HEK293 (cell line): Measurements from ENCODE around the gene CPA5.

Experiments used
- KLF7 ChIP-seq: fragments of 450-650 bp; formaldehyde crosslinking; IDR thresholded peaks from 2 replicates; pipeline ENCODE4 v1.5.1; 2016; ENCODE audit warnings: missing biosample characterization, missing genetic modification characterization, borderline replicate concordance
- TCF7L2 ChIP-seq: IDR thresholded peaks from 2 replicates; pipeline ENCODE4 v1.6.1; 2011; ENCODE audit warnings: low read depth, mild to moderate bottlenecking, inconsistent platforms, low read length, moderate library complexity, borderline replicate concordance
- ZNF138 ChIP-seq: fragments of 450-650 bp; formaldehyde crosslinking; IDR thresholded peaks from 2 replicates; pipeline ENCODE4 v1.5.1; 2016; ENCODE audit warnings: missing biosample characterization, missing genetic modification characterization, borderline replicate concordance
- TF ChIP-seq, protein P1 (sequence below): fragments of 450-650 bp; formaldehyde crosslinking; IDR thresholded peaks from 2 replicates; pipeline ENCODE4 v1.5.1; 2016; ENCODE audit warnings: missing biosample characterization, missing genetic modification characterization

DNA sequence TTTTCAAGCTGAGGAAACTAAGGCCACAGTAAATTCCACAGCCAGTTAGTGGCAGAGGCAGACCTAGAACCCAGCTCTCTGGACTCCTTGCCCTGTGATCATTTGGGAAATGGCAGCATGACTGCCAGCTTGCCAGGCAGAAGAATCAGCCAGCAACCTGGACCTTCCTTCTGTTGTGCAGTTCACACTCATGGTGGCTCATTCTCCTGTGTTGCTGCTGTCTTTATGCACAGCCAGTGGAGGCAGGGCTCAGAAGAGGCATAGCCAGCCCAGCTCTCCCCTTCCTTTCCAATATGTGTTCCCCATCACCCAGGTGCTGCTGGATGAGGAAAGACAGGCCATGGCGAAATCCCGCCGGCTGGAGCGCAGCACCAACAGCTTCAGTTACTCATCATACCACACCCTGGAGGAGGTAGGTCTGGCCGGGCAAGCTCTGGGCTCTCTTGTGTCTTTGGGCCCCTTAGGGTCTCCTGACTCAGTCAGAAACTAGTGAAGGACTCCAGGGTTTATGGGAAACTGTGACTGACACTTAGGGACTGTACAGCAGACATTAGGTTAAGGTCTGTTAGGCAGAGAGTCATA, 14.8 kb downstream of the CPA5 start:
- TF ChIP-seq ZNF138 (tag by site-specific recombination) (no peak), KLF7 (no peak), TCF7L2 (no peak)
- TF ChIP-seq, protein P1, sequence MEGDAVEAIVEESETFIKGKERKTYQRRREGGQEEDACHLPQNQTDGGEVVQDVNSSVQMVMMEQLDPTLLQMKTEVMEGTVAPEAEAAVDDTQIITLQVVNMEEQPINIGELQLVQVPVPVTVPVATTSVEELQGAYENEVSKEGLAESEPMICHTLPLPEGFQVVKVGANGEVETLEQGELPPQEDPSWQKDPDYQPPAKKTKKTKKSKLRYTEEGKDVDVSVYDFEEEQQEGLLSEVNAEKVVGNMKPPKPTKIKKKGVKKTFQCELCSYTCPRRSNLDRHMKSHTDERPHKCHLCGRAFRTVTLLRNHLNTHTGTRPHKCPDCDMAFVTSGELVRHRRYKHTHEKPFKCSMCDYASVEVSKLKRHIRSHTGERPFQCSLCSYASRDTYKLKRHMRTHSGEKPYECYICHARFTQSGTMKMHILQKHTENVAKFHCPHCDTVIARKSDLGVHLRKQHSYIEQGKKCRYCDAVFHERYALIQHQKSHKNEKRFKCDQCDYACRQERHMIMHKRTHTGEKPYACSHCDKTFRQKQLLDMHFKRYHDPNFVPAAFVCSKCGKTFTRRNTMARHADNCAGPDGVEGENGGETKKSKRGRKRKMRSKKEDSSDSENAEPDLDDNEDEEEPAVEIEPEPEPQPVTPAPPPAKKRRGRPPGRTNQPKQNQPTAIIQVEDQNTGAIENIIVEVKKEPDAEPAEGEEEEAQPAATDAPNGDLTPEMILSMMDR (tag by site-specific recombination), result no peak
